Calu3 (cell line): ENCODE data around the gene PLVAP. TPM values are rescaled to one million over a fixed set of nuclear protein-coding genes. Genes with fewer than 3 reads are reported as not detected.

Experiments
- BruUV-seq: library from RNA; stranded (reverse); fragments of 400-500 nt; replicated peaks from 2 replicates; lab custom pipeline; 2021; lab: Mats Ljungman, UMichigan
- CTCF ChIA-PET: fragments of 300-600 bp; sonication (Branson Sonifier 250); formaldehyde crosslinking; loops from one replicate; lab custom pipeline; 2022; ENCODE audit warnings: antibody characterized with exemption; lab: Charles Lee
- DNase-seq: peaks from one replicate; pipeline ENCODE4 v3.0.0; 2022
- H3K27ac Mint-ChIP-seq: one replicate; pipeline ENCODE4 v1.8.0; 2022; ENCODE audit warnings: mixed read lengths; ENCODE audit not compliant: unreplicated experiment
- H3K27me3 Mint-ChIP-seq: one replicate; pipeline ENCODE4 v1.8.0; 2022; ENCODE audit warnings: mixed read lengths; ENCODE audit not compliant: unreplicated experiment
- H3K36me3 Mint-ChIP-seq: one replicate; pipeline ENCODE4 v1.8.0; 2022; ENCODE audit warnings: mild to moderate bottlenecking, moderate library complexity, mixed read lengths; ENCODE audit not compliant: insufficient read depth, unreplicated experiment
- H3K4me1 Mint-ChIP-seq: one replicate; pipeline ENCODE4 v1.8.0; 2022; ENCODE audit warnings: mild to moderate bottlenecking, low read depth, mixed read lengths; ENCODE audit not compliant: unreplicated experiment
- H3K4me3 Mint-ChIP-seq: one replicate; pipeline ENCODE4 v1.8.0; 2022; ENCODE audit warnings: mild to moderate bottlenecking, low read depth, moderate library complexity, mixed read lengths; ENCODE audit not compliant: unreplicated experiment
- H3K9me3 Mint-ChIP-seq: one replicate; pipeline ENCODE4 v1.8.0; 2022; ENCODE audit warnings: low read depth, mixed read lengths; ENCODE audit not compliant: unreplicated experiment
- CTCF ChIP-seq: fragments of 200-600 bp; IDR thresholded peaks from one replicate; pipeline ENCODE4 v1.8.0; 2022; ENCODE audit warnings: antibody characterized with exemption; ENCODE audit not compliant: unreplicated experiment
- intact Hi-C: fragments of 100-400 bp; cut with micrococcal nuclease; formaldehyde crosslinking; loops from one replicate; pipeline ENCODE4 v1.10.0; 2022; ENCODE audit not compliant: unreplicated experiment
- total RNA-seq: library from RNA; stranded (reverse); gene quantifications from 2 replicates; pipeline ENCODE4 v1.2.3, GENCODE V29; 2022

Gene PLVAP
- total RNA-seq, 1 experiment from 2014 or later = not detected

GRCh38 chr19:17404015-17404414, 26.9 kb upstream of the PLVAP start:
- H3K4me3 Mint-ChIP-seq = no peak overlapping the region
- CTCF ChIA-PET = interaction anchor here (0.5 kb wide), 1 partner anchor 194 kb away, joined by 3 read pairs; no protein-coding TSS in a partner anchor
- no peaks in the 10 kb centered on the region for H3K4me1 Mint-ChIP-seq
- no peak overlapping the region for H3K27ac Mint-ChIP-seq
- intact Hi-C loops = no loop called here
- TF ChIP-seq CTCF = no peak
- no peak for DNase-seq
- H3K27me3 Mint-ChIP-seq = peaks cover 11% of the 10 kb centered on the region
- H3K36me3 Mint-ChIP-seq = no peaks in the 10 kb centered on the region
- no peaks in the 10 kb centered on the region for H3K9me3 Mint-ChIP-seq
- BruUV-seq = no TSS peak

DNA sequence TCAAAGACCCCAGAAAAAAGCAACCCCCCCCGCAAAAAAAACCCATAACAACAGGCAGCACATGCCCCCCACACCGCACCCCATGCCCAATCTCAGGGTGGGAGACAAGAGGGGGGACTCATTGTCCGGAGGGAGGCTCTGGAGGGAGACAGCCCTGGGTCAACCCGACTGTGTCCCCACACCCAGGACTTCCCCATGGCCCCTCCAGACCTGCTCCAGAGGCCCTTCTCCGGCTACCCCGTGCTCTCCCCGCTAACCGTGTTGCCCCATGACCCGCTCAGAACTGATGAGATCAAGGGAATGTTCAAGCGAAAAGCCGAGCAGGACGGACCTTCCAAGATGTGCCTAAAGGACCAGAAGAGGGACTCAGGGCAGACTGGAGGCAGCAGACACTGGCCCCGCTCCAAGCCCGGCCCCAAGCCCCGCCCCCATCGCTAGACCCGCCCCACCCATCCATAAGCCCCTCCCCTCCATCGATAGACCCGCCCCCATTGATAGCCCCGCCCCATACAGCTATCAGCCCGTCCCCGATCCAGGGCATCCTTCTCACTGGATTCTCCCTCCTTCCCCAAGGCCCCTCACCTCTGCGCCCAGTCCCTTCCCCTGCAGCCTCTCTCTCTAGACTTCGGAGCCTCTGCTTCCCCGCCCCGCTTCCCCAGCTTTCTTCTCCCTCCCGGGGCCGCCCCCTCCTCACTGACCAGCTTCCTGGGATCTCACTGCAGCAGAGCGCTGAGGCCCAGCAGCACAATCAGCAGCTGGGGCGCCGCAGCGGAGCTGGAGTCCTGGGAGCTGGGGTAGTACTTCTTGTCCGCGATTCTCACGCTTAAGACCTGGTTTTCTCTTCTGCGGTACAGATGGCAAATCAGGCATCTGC, 26.1 kb upstream of the PLVAP start:
- intact Hi-C loops = no loop called here
- H3K4me3 Mint-ChIP-seq = no peak overlapping the region
- CTCF ChIA-PET = interaction anchor here (0.5 kb wide), 1 partner anchor 195 kb away, joined by 3 read pairs; no protein-coding TSS in a partner anchor
- H3K36me3 Mint-ChIP-seq = no peaks in the 10 kb centered on the region
- no peak for TF ChIP-seq CTCF
- no peak for DNase-seq
- no TSS peak for BruUV-seq
- H3K4me1 Mint-ChIP-seq = no peaks in the 10 kb centered on the region
- peaks cover 11% of the 10 kb centered on the region for H3K27me3 Mint-ChIP-seq
- no peaks in the 10 kb centered on the region for H3K9me3 Mint-ChIP-seq
- no peak overlapping the region for H3K27ac Mint-ChIP-seq

GRCh38 chr19:17401628-17402027, 24.5 kb upstream of the PLVAP start:
- intact Hi-C loops = no loop called here
- Mint-ChIP-seq H3K4me1 (no peaks in the 10 kb centered on the region), H3K27ac (no peak overlapping the region), H3K9me3 (no peaks in the 10 kb centered on the region), H3K4me3 (no peak overlapping the region), H3K36me3 (no peaks in the 10 kb centered on the region), H3K27me3 (peaks cover 11% of the 10 kb centered on the region)
- TF ChIP-seq CTCF = no peak
- no TSS peak for BruUV-seq
- CTCF ChIA-PET = interaction anchor here (0.7 kb wide), 1 partner anchor 85 kb away, joined by 3 read pairs; no protein-coding TSS in a partner anchor
- no peak for DNase-seq

DNA sequence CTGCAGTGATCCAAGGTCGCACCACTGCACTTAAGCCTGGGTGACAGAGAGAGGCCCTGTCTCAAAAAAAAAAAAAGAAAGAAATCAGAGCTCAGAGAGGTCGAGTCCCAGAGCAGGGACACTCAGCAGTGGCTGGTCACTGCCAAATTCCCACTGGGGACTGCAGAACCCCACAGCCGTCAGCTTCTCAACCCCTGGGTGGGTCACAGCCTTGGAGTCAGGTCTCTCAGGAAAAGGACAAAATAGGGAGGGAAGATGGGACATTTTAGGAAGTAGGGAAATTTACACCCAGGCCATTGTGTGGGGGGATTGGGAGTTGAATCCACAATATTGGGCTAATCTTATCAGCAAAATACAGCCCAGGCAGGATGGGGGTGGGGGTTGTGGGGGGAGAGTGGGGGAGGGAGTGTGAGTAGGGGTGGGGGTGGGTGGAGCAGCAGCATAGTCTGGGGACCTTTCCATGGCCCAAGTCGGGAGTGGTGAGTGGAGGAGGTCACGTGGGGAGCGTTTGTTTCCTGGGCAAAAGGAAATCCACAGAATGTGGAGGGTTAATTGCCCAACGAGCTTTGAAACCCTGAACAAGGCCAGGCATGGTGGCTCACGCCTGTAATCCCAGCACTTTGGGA, 21.9 kb upstream of the PLVAP start:
- intact Hi-C loops = no loop called here
- Mint-ChIP-seq H3K4me3 (no peak overlapping the region), H3K4me1 (no peaks in the 10 kb centered on the region), H3K36me3 (no peaks in the 10 kb centered on the region), H3K27ac (no peak overlapping the region), H3K27me3 (peaks cover 11% of the 10 kb centered on the region), H3K9me3 (no peaks in the 10 kb centered on the region)
- DNase-seq = no peak
- CTCF ChIA-PET = no interaction called here
- no peak for TF ChIP-seq CTCF
- no TSS peak for BruUV-seq
